GM18526 (cell line): ENCODE data around the gene COPB2.

Experiments
- POLR2A ChIP-seq: IDR thresholded peaks from 3 replicates; pipeline ENCODE4 v1.6.1; 2011; ENCODE audit not compliant: insufficient read length; ENCODE audit errors: extremely low read depth

Gene COPB2

GRCh38 chr3:139320551-139321309 is 68.7 kb downstream of the COPB2 start:
- no peak for TF ChIP-seq POLR2A

- TF ChIP-seq POLR2A = no peak
Observed at GRCh38 chr3:139319428-139320402, 69.7 kb downstream of the COPB2 start.

- TF ChIP-seq POLR2A = no peak
Observed at GRCh38 chr3:139318826-139319225, 70.6 kb downstream of the COPB2 start.

GRCh38 chr3:139318431-139318816 is 71.0 kb downstream of the COPB2 start:
- TF ChIP-seq POLR2A = no peak

GRCh38 chr3:139317660-139318430 is 71.6 kb downstream of the COPB2 start:
- TF ChIP-seq POLR2A = no peak

- TF ChIP-seq POLR2A = no peak
Observed at GRCh38 chr3:139317215-139317614, 72.2 kb downstream of the COPB2 start.

- TF ChIP-seq POLR2A = no peak
Observed at GRCh38 chr3:139313921-139314320, 75.5 kb downstream of the COPB2 start.

- TF ChIP-seq POLR2A = no peak
Observed at GRCh38 chr3:139312959-139313358, 76.5 kb downstream of the COPB2 start.

- TF ChIP-seq POLR2A = no peak
Observed at GRCh38 chr3:139312416-139312815, 77.0 kb downstream of the COPB2 start.

GRCh38 chr3:139311557-139311956 is 77.9 kb downstream of the COPB2 start:
- no peak for TF ChIP-seq POLR2A

- TF ChIP-seq POLR2A = no peak
Observed at GRCh38 chr3:139310474-139310933, 78.9 kb downstream of the COPB2 start.

- TF ChIP-seq POLR2A = no peak
Observed at GRCh38 chr3:139309880-139310279, 79.6 kb downstream of the COPB2 start.

- TF ChIP-seq POLR2A = no peak
Observed at GRCh38 chr3:139309061-139309591, 80.3 kb downstream of the COPB2 start.

GRCh38 chr3:139308560-139308959 is 80.9 kb downstream of the COPB2 start:
- TF ChIP-seq POLR2A = no peak
